Neural cell (in vitro differentiated cells): ENCODE results near the gene IQCM.

Experiments used
- EZH2 ChIP-seq: fragments of 200-600, 300-800 bp; shearing (Covaris generic), sonication (generic); IDR thresholded peaks from 2 replicates; pipeline ENCODE4 v1.6.1; 2014; ENCODE audit warnings: antibody characterized with exemption, low read length, borderline replicate concordance, mild to moderate bottlenecking; ENCODE audit not compliant: insufficient read depth, poor library complexity, severe bottlenecking
- REST ChIP-seq: IDR thresholded peaks from 2 replicates; pipeline ENCODE4 v1.6.1; 2012; ENCODE audit warnings: borderline replicate concordance
- TF ChIP-seq, protein P1 (sequence below): fragments of 450-650 bp; IDR thresholded peaks from 2 replicates; pipeline ENCODE4 v1.5.1; 2014; ENCODE audit warnings: antibody characterized with exemption, mild to moderate bottlenecking, moderate library complexity; ENCODE audit not compliant: poor library complexity, severe bottlenecking

DNA sequence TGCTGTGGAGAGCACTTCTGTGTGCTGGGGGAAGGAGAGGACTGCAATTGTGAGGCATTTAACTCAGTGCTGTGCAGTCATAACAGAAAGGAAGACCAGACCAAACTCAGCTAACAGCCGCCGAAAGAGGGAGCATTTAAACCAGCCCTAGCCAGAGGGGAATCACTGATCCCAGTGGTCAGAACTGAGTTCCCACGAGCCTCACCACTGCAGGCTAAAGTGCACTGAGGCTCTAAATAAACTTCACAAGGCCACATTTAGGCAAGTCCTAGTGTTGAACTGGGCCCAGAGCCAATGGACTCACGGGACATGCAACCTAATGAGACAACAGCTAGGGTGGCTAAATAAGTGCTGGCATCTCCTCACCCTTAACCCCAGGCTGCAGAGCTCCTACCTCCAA, 20.4 kb downstream of the IQCM start:
- TF ChIP-seq, protein P1, sequence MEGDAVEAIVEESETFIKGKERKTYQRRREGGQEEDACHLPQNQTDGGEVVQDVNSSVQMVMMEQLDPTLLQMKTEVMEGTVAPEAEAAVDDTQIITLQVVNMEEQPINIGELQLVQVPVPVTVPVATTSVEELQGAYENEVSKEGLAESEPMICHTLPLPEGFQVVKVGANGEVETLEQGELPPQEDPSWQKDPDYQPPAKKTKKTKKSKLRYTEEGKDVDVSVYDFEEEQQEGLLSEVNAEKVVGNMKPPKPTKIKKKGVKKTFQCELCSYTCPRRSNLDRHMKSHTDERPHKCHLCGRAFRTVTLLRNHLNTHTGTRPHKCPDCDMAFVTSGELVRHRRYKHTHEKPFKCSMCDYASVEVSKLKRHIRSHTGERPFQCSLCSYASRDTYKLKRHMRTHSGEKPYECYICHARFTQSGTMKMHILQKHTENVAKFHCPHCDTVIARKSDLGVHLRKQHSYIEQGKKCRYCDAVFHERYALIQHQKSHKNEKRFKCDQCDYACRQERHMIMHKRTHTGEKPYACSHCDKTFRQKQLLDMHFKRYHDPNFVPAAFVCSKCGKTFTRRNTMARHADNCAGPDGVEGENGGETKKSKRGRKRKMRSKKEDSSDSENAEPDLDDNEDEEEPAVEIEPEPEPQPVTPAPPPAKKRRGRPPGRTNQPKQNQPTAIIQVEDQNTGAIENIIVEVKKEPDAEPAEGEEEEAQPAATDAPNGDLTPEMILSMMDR: no peak
- no peak for TF ChIP-seq REST
- no peak for TF ChIP-seq EZH2
